ENCODE results near the gene TRIM26. TPM values are rescaled to one million over a fixed set of nuclear protein-coding genes. Genes with fewer than 3 reads are reported as not detected.

TRIM26 gene
- polyA plus RNA-seq, 3 donors: 16.4 to 26.4 (median 26.0) TPM

DNA sequence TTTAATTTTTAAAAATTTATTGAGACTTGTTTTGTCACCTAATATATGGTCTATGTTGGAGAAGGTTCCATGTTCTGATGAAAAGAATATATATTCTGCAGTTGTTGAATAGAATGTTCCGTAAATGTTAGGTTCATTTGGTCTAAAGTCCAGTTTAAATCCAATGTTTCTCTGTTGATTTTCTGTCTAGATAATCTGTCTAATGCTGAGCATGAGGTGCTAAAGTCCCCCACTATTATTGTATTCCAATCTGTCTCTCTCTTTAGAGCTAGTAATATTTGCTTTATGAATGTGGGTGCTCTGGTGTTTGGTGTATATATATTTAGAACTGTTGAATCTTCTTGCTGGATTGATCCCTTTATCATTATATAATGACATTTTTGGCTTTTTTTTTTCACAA lies 34.4 kb downstream of the TRIM26 start:
- no peak overlapping the region for H2AFZ ChIP-seq (ENCODE audit: insufficient read depth, low read depth, low read length, poor library complexity, severe bottlenecking)
- H3K27ac Mint-ChIP-seq: no peak overlapping the region
- H3K36me3 ChIP-seq (replicated peaks in 1 of 2; ENCODE audit: control insufficient read depth in 1 of 2, insufficient read depth in 2 of 2, low read length in 2 of 2): no peaks in the 10 kb centered on the region
- no peak overlapping the region for H3K4me2 ChIP-seq (replicated peaks; ENCODE audit: extremely low read depth, low read length, poor library complexity, severe bottlenecking)
- WGBS (ENCODE audit: insufficient coverage): no CpG with 5 or more reads among the region's 1 CpG
- DNase-seq: no peak
- peaks cover 9 to 19% of the 10 kb centered on the region in 2 donors for H3K9me3 ChIP-seq (replicated peaks in 1 of 2; ENCODE audit: control insufficient read depth in 1 of 2, insufficient read depth in 1 of 2, low read length in 2 of 2)
- H4K20me1 ChIP-seq (ENCODE audit: insufficient read depth, low read length): no peaks in the 10 kb centered on the region
- H3K27me3 ChIP-seq (ENCODE audit: control insufficient read depth in 2 of 2, insufficient read depth in 2 of 2, low read length in 2 of 2): peaks cover 8 to 46% of the 10 kb centered on the region in 2 donors
- no peak overlapping the region for H3K9ac ChIP-seq (ENCODE audit: insufficient read depth, low read length, poor library complexity, severe bottlenecking)
- no peak overlapping the region for H3K27ac ChIP-seq (ENCODE audit: low read depth in 1 of 2, low read length in 2 of 2)
- no peaks in the 10 kb centered on the region for H3K4me1 Mint-ChIP-seq
- H3K4me1 ChIP-seq (ENCODE audit: control insufficient read depth in 1 of 2, insufficient read depth in 2 of 2, low read length in 2 of 2): no peaks in the 10 kb centered on the region
- no peaks in the 10 kb centered on the region for H3K79me2 ChIP-seq (ENCODE audit: insufficient read depth, low read length)
- no peak overlapping the region for H3K4me3 Mint-ChIP-seq
- intact Hi-C loops (cut with micrococcal nuclease): no loop called here
- no peak overlapping the region for H3K4me3 ChIP-seq (replicated peaks in 1 of 3; ENCODE audit: low read depth in 2 of 3, low read length in 3 of 3)
- H3K9me3 Mint-ChIP-seq: peaks cover 13 to 24% (median 22%) of the 10 kb centered on the region in 7 donors
- H3K36me3 Mint-ChIP-seq: no peaks in the 10 kb centered on the region
- peaks cover 28 to 45% (median 31%) of the 10 kb centered on the region in 3 donors for H3K27me3 Mint-ChIP-seq (ENCODE audit: low read depth in 3 of 3)
- TF ChIP-seq, protein P1, sequence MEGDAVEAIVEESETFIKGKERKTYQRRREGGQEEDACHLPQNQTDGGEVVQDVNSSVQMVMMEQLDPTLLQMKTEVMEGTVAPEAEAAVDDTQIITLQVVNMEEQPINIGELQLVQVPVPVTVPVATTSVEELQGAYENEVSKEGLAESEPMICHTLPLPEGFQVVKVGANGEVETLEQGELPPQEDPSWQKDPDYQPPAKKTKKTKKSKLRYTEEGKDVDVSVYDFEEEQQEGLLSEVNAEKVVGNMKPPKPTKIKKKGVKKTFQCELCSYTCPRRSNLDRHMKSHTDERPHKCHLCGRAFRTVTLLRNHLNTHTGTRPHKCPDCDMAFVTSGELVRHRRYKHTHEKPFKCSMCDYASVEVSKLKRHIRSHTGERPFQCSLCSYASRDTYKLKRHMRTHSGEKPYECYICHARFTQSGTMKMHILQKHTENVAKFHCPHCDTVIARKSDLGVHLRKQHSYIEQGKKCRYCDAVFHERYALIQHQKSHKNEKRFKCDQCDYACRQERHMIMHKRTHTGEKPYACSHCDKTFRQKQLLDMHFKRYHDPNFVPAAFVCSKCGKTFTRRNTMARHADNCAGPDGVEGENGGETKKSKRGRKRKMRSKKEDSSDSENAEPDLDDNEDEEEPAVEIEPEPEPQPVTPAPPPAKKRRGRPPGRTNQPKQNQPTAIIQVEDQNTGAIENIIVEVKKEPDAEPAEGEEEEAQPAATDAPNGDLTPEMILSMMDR (IDR thresholded peaks at IDR 0.05): no peak

DNA sequence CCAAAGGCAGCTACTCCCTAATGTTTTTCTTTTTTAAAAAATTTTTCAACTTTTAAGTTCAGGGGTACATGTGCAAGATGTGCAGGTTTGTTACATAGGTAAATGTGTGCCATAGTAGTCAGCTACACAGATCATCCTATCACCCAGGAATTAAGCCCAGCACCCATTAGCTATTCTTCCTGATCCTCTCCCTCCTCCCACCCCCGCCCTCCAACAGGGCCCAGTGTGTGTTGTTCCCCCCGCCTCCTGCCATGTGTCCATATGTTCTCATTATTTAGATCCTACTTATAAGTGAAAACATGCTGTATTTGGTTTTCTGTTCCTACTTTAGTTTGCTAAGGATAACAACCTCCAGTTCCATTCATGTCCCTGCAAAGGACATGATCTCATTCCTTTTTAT lies 37.4 kb downstream of the TRIM26 start:
- no peak for DNase-seq
- Histone ChIP-seq H3K27ac (ENCODE audit: low read depth in 1 of 2, low read length in 2 of 2) (no peak overlapping the region), H3K9ac (ENCODE audit: insufficient read depth, low read length, poor library complexity, severe bottlenecking) (no peak overlapping the region), H3K4me2 (replicated peaks; ENCODE audit: extremely low read depth, low read length, poor library complexity, severe bottlenecking) (no peak overlapping the region), H3K4me1 (ENCODE audit: control insufficient read depth in 1 of 2, insufficient read depth in 2 of 2, low read length in 2 of 2) (peaks cover 0 to 9% of the 10 kb centered on the region in 2 donors), H4K20me1 (ENCODE audit: insufficient read depth, low read length) (no peaks in the 10 kb centered on the region), H3K9me3 (replicated peaks in 1 of 2; ENCODE audit: control insufficient read depth in 1 of 2, insufficient read depth in 1 of 2, low read length in 2 of 2) (peaks cover 0 to 16% of the 10 kb centered on the region in 2 donors), H3K36me3 (replicated peaks in 1 of 2; ENCODE audit: control insufficient read depth in 1 of 2, insufficient read depth in 2 of 2, low read length in 2 of 2) (no peaks in the 10 kb centered on the region), H2AFZ (ENCODE audit: insufficient read depth, low read depth, low read length, poor library complexity, severe bottlenecking) (no peak overlapping the region), H3K79me2 (ENCODE audit: insufficient read depth, low read length) (no peaks in the 10 kb centered on the region), H3K27me3 (ENCODE audit: control insufficient read depth in 2 of 2, insufficient read depth in 2 of 2, low read length in 2 of 2) (peaks cover 28 to 77% of the 10 kb centered on the region in 2 donors), H3K4me3 (replicated peaks in 1 of 3; ENCODE audit: low read depth in 2 of 3, low read length in 3 of 3) (no peak overlapping the region)
- Mint-ChIP-seq H3K4me1 (peaks cover 5% of the 10 kb centered on the region), H3K4me3 (no peak overlapping the region), H3K36me3 (no peaks in the 10 kb centered on the region), H3K9me3 (peaks cover 6 to 24% (median 16%) of the 10 kb centered on the region in 7 donors), H3K27me3 (ENCODE audit: low read depth in 3 of 3) (peaks cover 58 to 75% (median 60%) of the 10 kb centered on the region in 3 donors), H3K27ac (no peak overlapping the region)
- WGBS (ENCODE audit: insufficient coverage): no CpG with 5 or more reads among the region's 2 CpGs
- intact Hi-C loops (cut with micrococcal nuclease): no loop called here
- TF ChIP-seq, protein P1 (IDR thresholded peaks at IDR 0.05): no peak

All from CD14-positive monocyte (primary cell).